ENCODE results near the gene MZF1. TPM values are rescaled to one million over a fixed set of nuclear protein-coding genes. Genes with fewer than 3 reads are reported as not detected.

MZF1 gene
- total and polyA plus RNA-seq, 2 experiments from 2014 or later, result 10.2 to 21.8 TPM

- Histone ChIP-seq H4K20me1 (replicated peaks; ENCODE audit: insufficient read depth) (0 out of 2 replicates have a peak, but pooled peaks cover 13% of the 10 kb centered on the region), H2AFZ (no peak overlapping the region), H3K4me1 (ENCODE audit: insufficient read depth) (peaks cover 2% of the 10 kb centered on the region), H3K79me2 (replicated peaks; ENCODE audit: insufficient read depth) (peaks cover 23% of the 10 kb centered on the region), H3F3A (replicated peaks; ENCODE audit: low read depth) (peaks cover 12% of the 10 kb centered on the region), H3K27ac (ENCODE audit: low read depth) (no peak overlapping the region; the same call in 1 of the 2 replicates), H3K36me3 (ENCODE audit: insufficient read depth) (no peaks in the 10 kb centered on the region; the same call in 1 of the 2 replicates), H3K27me3 (ENCODE audit: insufficient read depth) (no peaks in the 10 kb centered on the region), H3K4me2 (no peak overlapping the region), H3K9me2 (ENCODE audit: insufficient read depth) (no peaks in the 10 kb centered on the region), H3K4me3 (no peak overlapping the region)
- no peak overlapping the region; the same call in 2 of the 3 replicates for H3K4me3 Mint-ChIP-seq
- TF ChIP-seq JUNB (IDR thresholded peaks at IDR 0.05; ENCODE audit: unreplicated experiment) (no peak), STAT1 (IDR thresholded peaks at IDR 0.05; ENCODE audit: unreplicated experiment) (no peak), EZH2phosphoT487 (IDR thresholded peaks at IDR 0.05; ENCODE audit: unreplicated experiment) (no peak), CREB1 (CRISPR knock-in tag; IDR thresholded peaks at IDR 0.05; ENCODE audit: low read depth) (no peak), REST (IDR thresholded peaks at IDR 0.05; ENCODE audit: unreplicated experiment) (no peak), NANOG (IDR thresholded peaks at IDR 0.05; ENCODE audit: borderline replicate concordance) (no peak), ZNF462 (CRISPR knock-in tag; IDR thresholded peaks at IDR 0.05) (no peak), ZNF114 (CRISPR knock-in tag; IDR thresholded peaks at IDR 0.05) (no peak), ZNF331 (CRISPR knock-in tag; IDR thresholded peaks at IDR 0.05; ENCODE audit: low read depth) (no peak), EZH2 (IDR thresholded peaks at IDR 0.05; ENCODE audit: low read depth, unreplicated experiment) (no peak), ETS1 (IDR thresholded peaks at IDR 0.05) (no peak), POLR2AphosphoS5 (IDR thresholded peaks at IDR 0.05; ENCODE audit: low read depth) (no peak)
- TF ChIP-seq, protein P1, sequence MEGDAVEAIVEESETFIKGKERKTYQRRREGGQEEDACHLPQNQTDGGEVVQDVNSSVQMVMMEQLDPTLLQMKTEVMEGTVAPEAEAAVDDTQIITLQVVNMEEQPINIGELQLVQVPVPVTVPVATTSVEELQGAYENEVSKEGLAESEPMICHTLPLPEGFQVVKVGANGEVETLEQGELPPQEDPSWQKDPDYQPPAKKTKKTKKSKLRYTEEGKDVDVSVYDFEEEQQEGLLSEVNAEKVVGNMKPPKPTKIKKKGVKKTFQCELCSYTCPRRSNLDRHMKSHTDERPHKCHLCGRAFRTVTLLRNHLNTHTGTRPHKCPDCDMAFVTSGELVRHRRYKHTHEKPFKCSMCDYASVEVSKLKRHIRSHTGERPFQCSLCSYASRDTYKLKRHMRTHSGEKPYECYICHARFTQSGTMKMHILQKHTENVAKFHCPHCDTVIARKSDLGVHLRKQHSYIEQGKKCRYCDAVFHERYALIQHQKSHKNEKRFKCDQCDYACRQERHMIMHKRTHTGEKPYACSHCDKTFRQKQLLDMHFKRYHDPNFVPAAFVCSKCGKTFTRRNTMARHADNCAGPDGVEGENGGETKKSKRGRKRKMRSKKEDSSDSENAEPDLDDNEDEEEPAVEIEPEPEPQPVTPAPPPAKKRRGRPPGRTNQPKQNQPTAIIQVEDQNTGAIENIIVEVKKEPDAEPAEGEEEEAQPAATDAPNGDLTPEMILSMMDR (conservative IDR thresholded peaks at IDR 0.05; ENCODE audit: low read depth in 2 of 2), result no peak
- H3K27me3 Mint-ChIP-seq (ENCODE audit: insufficient read depth, low read depth, poor library complexity), result peaks cover 10% of the 10 kb centered on the region
- H3K4me1 Mint-ChIP-seq, result peaks cover 13% of the 10 kb centered on the region
- H3K9me3 Mint-ChIP-seq, result peaks cover 3% of the 10 kb centered on the region; the same call in 1 of the 3 replicates
- DNase-seq (ENCODE audit: low spot score), result no peak
- ATAC-seq, result no peak
- peaks cover 22% of the 10 kb centered on the region for H3K36me3 Mint-ChIP-seq (ENCODE audit: low read depth)
- H3K27ac Mint-ChIP-seq, result no peak overlapping the region
Observed at GRCh38 chr19:58579473-58580142, 6.5 kb upstream of the MZF1 start.
